HCT116 (cell line): ENCODE data around the gene GALNT2. TPM values are rescaled to one million over a fixed set of nuclear protein-coding genes. Genes with fewer than 3 reads are reported as not detected.

Experiments used
- ATAC-seq: fragments of 200-7000 bp; cut with Tn5 transposase; 2 replicates; pipeline ENCODE4 v1.9.1; 2020; ENCODE audit warnings: mild to moderate bottlenecking, moderate library complexity
- BruUV-seq: library from RNA; stranded (reverse); fragments of 400-500 nt; replicated peaks from 2 replicates; lab custom pipeline; 2021; lab: Mats Ljungman, UMichigan
- CTCF ChIA-PET: fragments of 300-600 bp; sonication (Branson Sonifier 250); formaldehyde crosslinking; loops from one replicate; lab custom pipeline; 2021; ENCODE audit warnings: antibody characterized with exemption; lab: Charles Lee
- POLR2A ChIA-PET: fragments of 300-600, 350-600 bp; sonication (Branson Sonifier 250); formaldehyde crosslinking; loops from one replicate; lab custom pipeline; 2021; ENCODE audit warnings: antibody characterized with exemption; lab: Charles Lee
- RAD21 ChIA-PET, 2 experiments: fragments of 300-600 bp; sonication (Branson Sonifier 250); formaldehyde crosslinking; loops; one replicate each; lab custom pipeline; 2023; ENCODE audit warnings: low total read pairs in 2 of 2; ENCODE audit not compliant: uncharacterized antibody in 2 of 2, unreplicated experiment in 2 of 2, low non-redundant PET in 1 of 2; lab: Charles Lee
- DNase-seq: peaks from one replicate; pipeline ENCODE4 v3.0.0-alpha.2; 2010; ENCODE audit warnings: low read depth, low spot score
- H2AFZ ChIP-seq: fragments of 200-600 bp; shearing (Covaris generic), sonication (generic); 2 replicates; pipeline ENCODE4 v1.6.1; 2017; ENCODE audit warnings: low read depth, mixed run types, mixed read lengths, antibody characterized with exemption, low read length; ENCODE audit not compliant: poor library complexity, severe bottlenecking
- H3K27ac ChIP-seq: 2 replicates; pipeline ENCODE4 v1.5.1; 2012; ENCODE audit warnings: low read depth, low read length
- H3K27me3 ChIP-seq: fragments of 200-600 bp; sonication (generic); 2 replicates; pipeline ENCODE4 v1.6.1; 2016; ENCODE audit warnings: mixed run types, low read length, mixed read lengths; ENCODE audit not compliant: insufficient read depth
- H3K36me3 ChIP-seq, 2 experiments: fragments of 200-500 bp in 1 of 2; fragments of 200-600 bp in 1 of 2; sonication (Bioruptor generic) in 1 of 2; sonication (generic) in 1 of 2; 2 replicates each; pipeline versions ENCODE4 v1.5.1 to v1.6.1; 2014 to 2016; ENCODE audit warnings: low read length in 2 of 2, inconsistent platforms in 1 of 2, mixed read lengths in 1 of 2, mixed run types in 1 of 2; ENCODE audit not compliant: insufficient read depth in 2 of 2, control insufficient read depth in 1 of 2
- H3K4me1 ChIP-seq, 2 experiments: fragments of 200-600 bp in 1 of 2; sonication (generic) in 1 of 2; 2 replicates each; pipeline versions ENCODE4 v1.5.1 to v1.6.1; 2012 to 2017; ENCODE audit warnings: low read length in 2 of 2, inconsistent platforms in 1 of 2, mild to moderate bottlenecking in 1 of 2, mixed read lengths in 1 of 2, mixed run types in 1 of 2, moderate library complexity in 1 of 2; ENCODE audit not compliant: insufficient read depth in 2 of 2, control insufficient read depth in 1 of 2
- H3K4me2 ChIP-seq: fragments of 200-600 bp; sonication (generic); 2 replicates; pipeline ENCODE4 v1.6.1; 2017; ENCODE audit warnings: mixed run types, low read length, mixed read lengths
- H3K4me3 ChIP-seq, 2 experiments: fragments of 200-600 bp in 1 of 2; sonication (generic) in 1 of 2; replicated peaks in 1 of 2; 2 replicates each; pipeline ENCODE4 v1.5.1; 2011 to 2016; ENCODE audit warnings: low read length in 2 of 2, control low read depth in 1 of 2, low read depth in 1 of 2, mild to moderate bottlenecking in 1 of 2, mixed read lengths in 1 of 2, mixed run types in 1 of 2
- H3K79me2 ChIP-seq: fragments of 200-600 bp; sonication (generic); 2 replicates; pipeline ENCODE4 v1.6.1; 2017; ENCODE audit warnings: mild to moderate bottlenecking, mixed run types, low read length, moderate library complexity, mixed read lengths; ENCODE audit not compliant: insufficient read depth
- H3K9ac ChIP-seq: fragments of 200-600 bp; sonication (generic); 2 replicates; pipeline ENCODE4 v1.6.1; 2016; ENCODE audit warnings: low read length, mixed read lengths
- H3K9me2 ChIP-seq: fragments of 200-600 bp; sonication (generic), shearing (Covaris generic); 2 replicates; pipeline ENCODE4 v1.6.1; 2017; ENCODE audit warnings: mixed run types, mild to moderate bottlenecking, moderate library complexity; ENCODE audit not compliant: insufficient read depth
- H3K9me3 ChIP-seq, 2 experiments: fragments of 200-500 bp in 1 of 2; fragments of 200-600 bp in 1 of 2; sonication (Bioruptor generic) in 1 of 2; sonication (generic) in 1 of 2; 2 replicates each; pipeline ENCODE4 v1.6.1; 2014 to 2017; ENCODE audit warnings: low read length in 2 of 2, mixed read lengths in 2 of 2, inconsistent platforms in 1 of 2, low read depth in 1 of 2, mild to moderate bottlenecking in 1 of 2, mixed run types in 1 of 2, moderate library complexity in 1 of 2; ENCODE audit not compliant: control insufficient read depth in 1 of 2, insufficient read depth in 1 of 2
- H4K20me1 ChIP-seq: fragments of 200-600 bp; sonication (generic), shearing (Covaris generic); 2 replicates; pipeline ENCODE4 v1.6.1; 2017; ENCODE audit warnings: mixed run types, mild to moderate bottlenecking, moderate library complexity; ENCODE audit not compliant: insufficient read depth
- CEBPB ChIP-seq: IDR thresholded peaks from 2 replicates; pipeline ENCODE4 v1.6.1; 2012; ENCODE audit warnings: low read depth
- CTCF ChIP-seq, 3 experiments: fragments of 200-600 bp in 1 of 3; sonication (generic) in 1 of 3; IDR thresholded peaks in 2 of 3; conservative IDR thresholded peaks in 1 of 3; 2 replicates each; pipeline ENCODE4 v1.5.1; 2012 to 2017; ENCODE audit warnings: low read depth in 2 of 3, low read length in 2 of 3, antibody characterized with exemption in 1 of 3, borderline replicate concordance in 1 of 3, control low read depth in 1 of 3, mild to moderate bottlenecking in 1 of 3, mixed read lengths in 1 of 3, mixed run types in 1 of 3, moderate library complexity in 1 of 3; ENCODE audit not compliant: insufficient read depth in 1 of 3
- JUND ChIP-seq: IDR thresholded peaks from 2 replicates; pipeline ENCODE4 v1.6.1; 2012
- POLR2AphosphoS5 ChIP-seq: IDR thresholded peaks from 2 replicates; pipeline ENCODE4 v1.6.1; 2011; ENCODE audit warnings: mild to moderate bottlenecking, low read depth, low read length, moderate library complexity
- REST ChIP-seq: IDR thresholded peaks from 2 replicates; pipeline ENCODE4 v1.6.1; 2012; ENCODE audit warnings: low read depth
- SP1 ChIP-seq: IDR thresholded peaks from 2 replicates; pipeline ENCODE4 v1.6.1; 2012; ENCODE audit warnings: low read depth
- intact Hi-C: fragments of 100-400 bp; cut with micrococcal nuclease; formaldehyde crosslinking; loops from 2 replicates; pipeline ENCODE4 v1.10.0; 2022
- total RNA-seq: library from RNA; stranded (reverse); gene quantifications from one replicate; pipeline ENCODE4 v1.2.1, GENCODE V29; 2021; ENCODE audit not compliant: unreplicated experiment

GALNT2 gene
- total RNA-seq, 1 experiment from 2014 or later: 40.8 TPM

GRCh38 chr1:230301322-230301721 is 234.3 kb downstream of the GALNT2 start:
- ATAC-seq (no peak), DNase-seq (no peak)
- Histone ChIP-seq H3K9me2 (no peaks in the 10 kb centered on the region), H3K9ac (no peak overlapping the region), H3K27ac (no peak overlapping the region), H2AFZ (no peak overlapping the region), H3K36me3 (no peaks in the 10 kb centered on the region), H3K4me2 (no peak overlapping the region), H3K9me3 (no peaks in the 10 kb centered on the region), H3K4me1 (peaks cover 0 to 6% of the 10 kb centered on the region in 2 experiments; a peak in 1 of 4 replicates), H3K27me3 (no peaks in the 10 kb centered on the region), H3K79me2 (no peaks in the 10 kb centered on the region), H3K4me3 (no peak overlapping the region), H4K20me1 (no peaks in the 10 kb centered on the region)
- RAD21 ChIA-PET: no interaction called here
- TF ChIP-seq CTCF (IDR thresholded peaks at IDR 0.05 in 2 of 3, conservative IDR thresholded peaks at IDR 0.05 in 1 of 3; ENCODE audit: borderline replicate concordance in 1 of 3, insufficient read depth in 1 of 3, low read depth in 2 of 3, low read length in 2 of 3) (no peak), SP1 (no peak), JUND (no peak), CEBPB (no peak), REST (no peak), POLR2AphosphoS5 (no peak)
- POLR2A ChIA-PET: no interaction called here
- intact Hi-C loops: no loop called here
- CTCF ChIA-PET: no interaction called here
- BruUV-seq: no TSS peak
